ENCODE results near the gene TMEM219. TPM values are rescaled to one million over a fixed set of nuclear protein-coding genes. Genes with fewer than 3 reads are reported as not detected.

TMEM219 gene
- 72.8 and 75.1 TPM in 2 replicates for total RNA-seq

DNA sequence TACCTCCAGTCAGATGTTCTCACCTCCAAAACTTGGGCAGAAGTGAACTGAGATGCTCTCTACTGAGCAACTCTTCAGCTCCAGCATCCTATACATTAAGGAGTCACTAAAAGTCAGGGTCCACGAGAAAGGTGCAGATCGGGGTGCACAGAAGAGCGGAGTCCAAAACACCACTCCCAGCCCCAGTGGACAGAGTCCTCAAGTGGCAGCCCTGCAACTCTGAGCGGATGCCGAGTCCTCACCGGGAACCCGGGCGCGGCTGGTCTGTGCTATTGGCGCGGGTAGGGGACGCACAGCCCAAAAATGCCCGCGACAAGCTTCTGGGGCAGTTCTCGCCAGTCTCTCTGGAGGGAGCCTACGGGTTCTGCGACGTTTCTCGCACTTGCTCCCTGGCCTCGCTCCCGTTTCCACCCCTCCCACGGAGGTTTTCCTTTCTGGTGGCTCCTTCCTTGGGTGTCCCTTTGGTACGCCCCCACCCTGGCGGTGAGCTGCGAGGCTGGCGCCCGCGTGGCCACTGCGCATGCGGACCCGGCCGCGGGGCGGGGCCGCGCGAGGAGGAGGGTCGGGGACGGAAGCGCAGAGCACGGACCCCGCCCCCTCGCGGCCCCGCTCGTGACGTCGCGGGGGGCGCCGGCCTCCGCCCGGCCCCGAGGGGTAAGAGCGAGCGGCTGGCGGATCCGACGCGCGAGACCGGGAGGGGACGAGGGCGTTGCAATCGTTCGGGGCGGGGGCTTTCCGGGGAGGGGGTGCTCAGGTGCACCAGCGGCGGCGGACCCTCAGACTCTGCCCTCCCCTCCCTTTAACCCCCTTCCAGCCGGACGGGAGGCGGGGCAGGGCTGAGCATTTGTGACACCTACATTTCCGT lies at the start of gene TMEM219:
Gene TMEM219 (plus strand): TSS at position 601 of the 865 bp plus-strand sequence. CDS start 1,065 bp downstream, outside the sequence.
- H3K4me3 ChIP-seq (ENCODE audit: low read depth, low read length) = peak within 1 kb of the TSS; percentile 84
- DNase-seq (ENCODE audit: low read depth) = peak; percentile 89
- TF ChIP-seq, protein P1, sequence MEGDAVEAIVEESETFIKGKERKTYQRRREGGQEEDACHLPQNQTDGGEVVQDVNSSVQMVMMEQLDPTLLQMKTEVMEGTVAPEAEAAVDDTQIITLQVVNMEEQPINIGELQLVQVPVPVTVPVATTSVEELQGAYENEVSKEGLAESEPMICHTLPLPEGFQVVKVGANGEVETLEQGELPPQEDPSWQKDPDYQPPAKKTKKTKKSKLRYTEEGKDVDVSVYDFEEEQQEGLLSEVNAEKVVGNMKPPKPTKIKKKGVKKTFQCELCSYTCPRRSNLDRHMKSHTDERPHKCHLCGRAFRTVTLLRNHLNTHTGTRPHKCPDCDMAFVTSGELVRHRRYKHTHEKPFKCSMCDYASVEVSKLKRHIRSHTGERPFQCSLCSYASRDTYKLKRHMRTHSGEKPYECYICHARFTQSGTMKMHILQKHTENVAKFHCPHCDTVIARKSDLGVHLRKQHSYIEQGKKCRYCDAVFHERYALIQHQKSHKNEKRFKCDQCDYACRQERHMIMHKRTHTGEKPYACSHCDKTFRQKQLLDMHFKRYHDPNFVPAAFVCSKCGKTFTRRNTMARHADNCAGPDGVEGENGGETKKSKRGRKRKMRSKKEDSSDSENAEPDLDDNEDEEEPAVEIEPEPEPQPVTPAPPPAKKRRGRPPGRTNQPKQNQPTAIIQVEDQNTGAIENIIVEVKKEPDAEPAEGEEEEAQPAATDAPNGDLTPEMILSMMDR (IDR thresholded peaks at IDR 0.05; ENCODE audit: insufficient read depth, low read depth, low read length) = peak; percentile 48

GRCh38 chr16:29912087-29912486 lies 49.8 kb upstream of the TMEM219 start:
- TF ChIP-seq, protein P1 (IDR thresholded peaks at IDR 0.05; ENCODE audit: insufficient read depth, low read depth, low read length) = no peak
- H3K4me3 ChIP-seq (ENCODE audit: low read depth, low read length) = no peak overlapping the region
- no peak for DNase-seq (ENCODE audit: low read depth)

DNA sequence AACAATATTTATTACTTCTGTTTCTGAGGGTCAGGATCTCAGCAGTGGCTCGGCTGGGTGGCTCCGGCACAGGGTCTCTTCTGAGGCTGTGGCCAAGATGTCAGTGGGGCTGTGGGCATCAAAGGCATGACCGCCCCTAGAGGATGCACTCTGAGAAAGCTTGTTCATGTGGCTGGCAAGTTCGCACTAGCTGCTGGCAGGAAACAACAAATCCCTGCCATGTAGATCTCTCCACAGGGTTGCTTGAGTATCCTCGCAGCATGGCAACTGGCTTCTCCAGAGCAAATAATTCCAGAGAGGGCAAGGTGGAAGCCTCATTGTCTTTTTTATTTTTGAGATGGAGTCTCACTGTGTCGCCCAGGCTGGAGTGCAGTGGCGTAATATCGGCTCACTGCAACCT lies 48.4 kb upstream of the TMEM219 start:
- no peak for DNase-seq (ENCODE audit: low read depth)
- no peak overlapping the region for H3K4me3 ChIP-seq (ENCODE audit: low read depth, low read length)
- TF ChIP-seq, protein P1 (IDR thresholded peaks at IDR 0.05; ENCODE audit: insufficient read depth, low read depth, low read length) = no peak

DNA sequence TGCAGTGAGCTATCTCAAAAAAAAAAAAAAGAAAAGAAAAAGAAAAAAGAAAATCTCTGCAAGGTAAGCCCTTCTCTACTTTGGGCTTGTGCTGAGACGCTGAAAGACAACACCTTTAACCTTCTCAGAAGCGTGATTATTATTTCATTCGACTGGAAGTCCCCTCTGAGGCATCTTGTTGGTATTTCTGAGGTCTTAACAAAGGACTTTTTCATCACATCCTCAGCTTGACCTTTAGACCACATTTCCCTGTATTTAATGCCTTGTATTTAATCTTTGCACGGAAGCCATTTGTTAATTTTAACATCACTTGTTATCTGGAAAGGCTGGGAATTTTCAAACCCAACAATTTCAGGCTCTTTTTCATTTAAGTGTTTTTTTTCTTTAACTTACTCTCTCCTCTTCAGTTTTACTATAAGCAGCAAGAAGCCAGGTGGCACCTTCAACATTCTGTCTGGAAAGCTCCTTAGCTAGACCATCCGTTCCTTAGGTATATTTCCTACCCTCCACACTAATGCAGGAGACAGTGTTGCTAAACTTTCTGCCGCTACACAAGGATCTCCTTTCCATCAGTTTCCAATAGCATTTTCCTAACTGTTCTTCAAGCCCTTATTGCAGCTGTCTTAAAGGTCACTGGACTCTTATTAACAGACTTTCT lies 46.2 kb upstream of the TMEM219 start:
- TF ChIP-seq, protein P1 (IDR thresholded peaks at IDR 0.05; ENCODE audit: insufficient read depth, low read depth, low read length) = no peak
- DNase-seq (ENCODE audit: low read depth) = peak; percentile 40
- no peak overlapping the region for H3K4me3 ChIP-seq (ENCODE audit: low read depth, low read length)

DNA sequence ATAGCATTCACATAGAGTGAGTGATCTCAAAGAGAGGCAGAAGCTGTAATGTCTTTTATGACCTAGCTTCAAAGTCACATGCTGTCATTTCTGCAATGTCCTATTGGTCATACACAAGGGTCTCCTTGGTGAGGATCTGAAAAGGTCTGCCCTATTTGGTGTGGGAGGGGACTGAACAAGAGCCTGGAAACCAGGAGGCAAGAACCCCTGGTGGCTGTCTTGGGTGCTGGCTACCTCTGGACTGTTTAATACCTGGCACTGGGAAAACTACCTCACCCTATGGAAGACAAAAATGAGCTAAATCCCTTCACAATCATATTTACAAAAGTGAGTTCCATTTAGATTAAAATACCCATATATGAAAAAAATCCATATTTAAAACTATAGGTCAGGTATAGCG lies 44.9 kb upstream of the TMEM219 start:
- H3K4me3 ChIP-seq (ENCODE audit: low read depth, low read length) = no peak overlapping the region
- TF ChIP-seq, protein P1 (IDR thresholded peaks at IDR 0.05; ENCODE audit: insufficient read depth, low read depth, low read length) = no peak
- DNase-seq (ENCODE audit: low read depth) = no peak

GRCh38 chr16:29920288-29921033 lies 41.4 kb upstream of the TMEM219 start:
- no peak overlapping the region for H3K4me3 ChIP-seq (ENCODE audit: low read depth, low read length)
- TF ChIP-seq, protein P1 (IDR thresholded peaks at IDR 0.05; ENCODE audit: insufficient read depth, low read depth, low read length) = no peak
- DNase-seq (ENCODE audit: low read depth) = no peak

Measured in fibroblast of villous mesenchyme (primary cell).